Spinal cord (tissue), 10 donors: ENCODE results near the gene RTKN2. TPM values are rescaled to one million over a fixed set of nuclear protein-coding genes. Genes with fewer than 3 reads are reported as not detected.

Source experiments
- DNase-seq, 6 donors: peaks; one replicate each; pipeline versions ENCODE4 v3.0.0 to v3.0.0-alpha.2; 2013 to 2015; ENCODE audit warnings: low spot score in 6 of 6, low read depth in 4 of 6
- H3K27ac ChIP-seq: one replicate; pipeline ENCODE4 v1.5.1; 2013; ENCODE audit warnings: low read depth, low read length, control low read depth
- H3K27me3 ChIP-seq: one replicate; pipeline ENCODE4 v1.6.1; 2013; ENCODE audit warnings: low read length; ENCODE audit not compliant: control insufficient read depth, insufficient read depth
- H3K36me3 ChIP-seq: one replicate; pipeline ENCODE4 v1.6.1; 2013; ENCODE audit warnings: low read length; ENCODE audit not compliant: control insufficient read depth, insufficient read depth
- H3K4me1 ChIP-seq: one replicate; pipeline ENCODE4 v1.6.1; 2013; ENCODE audit warnings: low read length; ENCODE audit not compliant: control insufficient read depth, insufficient read depth
- H3K4me3 ChIP-seq: one replicate; pipeline ENCODE4 v1.5.1; 2013; ENCODE audit warnings: low read depth, low read length, control low read depth
- H3K9me3 ChIP-seq: one replicate; pipeline ENCODE4 v1.6.1; 2013; ENCODE audit warnings: low read length; ENCODE audit not compliant: control insufficient read depth, insufficient read depth
- WGBS: methylation state at CpG from one replicate; pipeline ENCODE4 v1.1.5; 2013; ENCODE audit warnings: missing lambda C conversion rate; ENCODE audit not compliant: insufficient coverage; 5-methylcytosine and 5-hydroxymethylcytosine counted together
- polyA plus RNA-seq, 2 donors: library from polyadenylated mRNA; unstranded; fragments of 120-200 nt; gene quantifications; one replicate each; pipeline ENCODE4 v1.2.1, GENCODE V29; 2013; ENCODE audit not compliant: insufficient read length in 2 of 2
- total RNA-seq, 2 donors: library from RNA; depleted of rRNA in 1 of 2; stranded (reverse); fragments of 120-200 nt in 1 of 2; fragments of >200 nt in 1 of 2; gene quantifications; one replicate each; pipeline versions ENCODE4 v1.2.3 to v1.2.4, GENCODE V29; 2013 to 2014
- donor health status: healthy.

Gene RTKN2
- total and polyA plus RNA-seq, 4 donors: 9.0 to 13.0 (median 10.6) TPM

- 52% methylated on average over 4 of the region's 7 CpGs for WGBS
- no peak overlapping the region for H3K4me3 ChIP-seq
- no peaks in the 10 kb centered on the region for H3K27me3 ChIP-seq
- no peaks in the 10 kb centered on the region for H3K9me3 ChIP-seq
- DNase-seq: no peak
- no peaks in the 10 kb centered on the region for H3K4me1 ChIP-seq
- no peaks in the 10 kb centered on the region for H3K36me3 ChIP-seq
- H3K27ac ChIP-seq: no peak overlapping the region
Observed at GRCh38 chr10:62155054-62155680, 113.5 kb downstream of the RTKN2 start.

GRCh38 chr10:62154231-62154630 is 114.4 kb downstream of the RTKN2 start:
- no peak overlapping the region for H3K27ac ChIP-seq
- H3K36me3 ChIP-seq: no peaks in the 10 kb centered on the region
- WGBS: 89% methylated on average over 1 of the region's 2 CpGs
- no peak overlapping the region for H3K4me3 ChIP-seq
- no peaks in the 10 kb centered on the region for H3K27me3 ChIP-seq
- H3K9me3 ChIP-seq: no peaks in the 10 kb centered on the region
- H3K4me1 ChIP-seq: no peaks in the 10 kb centered on the region
- DNase-seq: no peak

- WGBS: 100% methylated on average over 1 of the region's 1 CpG
- Histone ChIP-seq H3K4me1 (no peaks in the 10 kb centered on the region), H3K4me3 (no peak overlapping the region), H3K27me3 (no peaks in the 10 kb centered on the region), H3K27ac (no peak overlapping the region), H3K9me3 (no peaks in the 10 kb centered on the region), H3K36me3 (no peaks in the 10 kb centered on the region)
- no peak for DNase-seq
Observed at GRCh38 chr10:62153191-62153590, 115.5 kb downstream of the RTKN2 start.

- Histone ChIP-seq H3K27ac (no peak overlapping the region), H3K9me3 (no peaks in the 10 kb centered on the region), H3K4me3 (no peak overlapping the region), H3K27me3 (no peaks in the 10 kb centered on the region), H3K36me3 (no peaks in the 10 kb centered on the region), H3K4me1 (no peaks in the 10 kb centered on the region)
- no peak for DNase-seq
Observed at GRCh38 chr10:62149621-62150020, 119.0 kb downstream of the RTKN2 start.

GRCh38 chr10:62148155-62148554 is 120.5 kb downstream of the RTKN2 start:
- H3K27ac ChIP-seq: no peak overlapping the region
- no peak for DNase-seq
- no peaks in the 10 kb centered on the region for H3K36me3 ChIP-seq
- WGBS: 100% methylated on average over 2 of the region's 3 CpGs
- no peak overlapping the region for H3K4me3 ChIP-seq
- no peaks in the 10 kb centered on the region for H3K4me1 ChIP-seq
- no peaks in the 10 kb centered on the region for H3K27me3 ChIP-seq
- H3K9me3 ChIP-seq: no peaks in the 10 kb centered on the region

GRCh38 chr10:62147425-62147824 is 121.2 kb downstream of the RTKN2 start:
- DNase-seq: no peak
- H3K27me3 ChIP-seq: no peaks in the 10 kb centered on the region
- H3K27ac ChIP-seq: no peak overlapping the region
- H3K36me3 ChIP-seq: no peaks in the 10 kb centered on the region
- no peaks in the 10 kb centered on the region for H3K4me1 ChIP-seq
- 100% methylated on average over 4 of the region's 4 CpGs for WGBS
- no peak overlapping the region for H3K4me3 ChIP-seq
- H3K9me3 ChIP-seq: no peaks in the 10 kb centered on the region

GRCh38 chr10:62136931-62137330 is 131.7 kb downstream of the RTKN2 start:
- no peaks in the 10 kb centered on the region for H3K4me1 ChIP-seq
- no peaks in the 10 kb centered on the region for H3K36me3 ChIP-seq
- H3K9me3 ChIP-seq: no peaks in the 10 kb centered on the region
- no peak for DNase-seq
- no peaks in the 10 kb centered on the region for H3K27me3 ChIP-seq
- WGBS: no CpG with 5 or more reads among the region's 3 CpGs
- H3K27ac ChIP-seq: no peak overlapping the region
- no peak overlapping the region for H3K4me3 ChIP-seq

GRCh38 chr10:62133618-62134017 is 135.0 kb downstream of the RTKN2 start:
- H3K9me3 ChIP-seq: no peaks in the 10 kb centered on the region
- DNase-seq: no peak
- no peaks in the 10 kb centered on the region for H3K36me3 ChIP-seq
- H3K4me3 ChIP-seq: no peak overlapping the region
- H3K4me1 ChIP-seq: no peaks in the 10 kb centered on the region
- no peak overlapping the region for H3K27ac ChIP-seq
- H3K27me3 ChIP-seq: no peaks in the 10 kb centered on the region

Other genes with a start within 250 kb of the RTKN2 start
- 10 to 100 TPM; 11.6 to 27.2 TPM for gene ZNF365, start 105.5 kb upstream of the RTKN2 start, total RNA-seq
- gene ZNF365, start 105.5 kb upstream of the RTKN2 start, polyA plus RNA-seq: 10 to 100 TPM; 20.5 to 23.0 TPM